GM18858 (cell line): Measurements from ENCODE around the gene HS3ST5.

Experiments
- ATAC-seq: cut with Tn5 transposase; IDR thresholded peaks from one replicate; pipeline ENCODE4 v1.9.1; 2021; ENCODE audit not compliant: unreplicated experiment

The HS3ST5 gene

DNA sequence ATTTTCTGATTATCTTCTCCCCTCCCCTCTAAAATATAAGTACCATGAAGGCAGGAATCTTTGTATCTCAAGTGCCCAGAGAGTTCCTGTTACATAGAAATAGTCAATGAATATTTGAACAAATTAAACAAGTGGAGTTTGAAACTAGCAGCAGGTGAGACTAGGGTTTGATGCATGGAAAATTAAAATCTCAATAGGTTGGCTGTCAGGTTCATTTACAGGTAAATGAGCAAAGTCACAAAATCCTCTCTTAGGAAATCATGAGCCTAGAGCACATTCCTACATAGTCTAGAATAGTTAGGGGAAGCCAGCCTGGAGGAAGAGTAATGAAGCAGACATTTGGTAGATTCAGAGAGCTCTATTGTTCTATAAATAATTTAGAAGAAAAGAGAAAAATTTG is 140.4 kb downstream of the HS3ST5 start:
- no peak for ATAC-seq

DNA sequence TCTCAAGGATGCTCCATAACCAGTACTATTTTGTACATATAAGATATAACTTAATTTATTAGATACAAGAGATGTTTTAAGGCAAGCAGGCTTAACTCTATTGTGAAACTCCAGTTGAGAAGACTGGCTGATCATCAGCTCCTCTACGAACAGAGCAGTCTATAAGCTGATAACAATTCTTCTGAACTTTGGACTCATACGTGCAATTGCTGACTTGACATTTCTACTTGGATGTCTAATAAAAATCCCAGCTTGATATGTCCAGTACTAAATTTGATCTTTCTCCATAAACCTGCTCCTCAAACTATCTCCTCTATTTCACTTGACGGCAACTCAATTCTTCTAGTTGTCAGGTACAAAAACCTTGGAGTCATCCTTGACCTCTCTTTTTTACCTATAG is 141.9 kb downstream of the HS3ST5 start:
- ATAC-seq: no peak

DNA sequence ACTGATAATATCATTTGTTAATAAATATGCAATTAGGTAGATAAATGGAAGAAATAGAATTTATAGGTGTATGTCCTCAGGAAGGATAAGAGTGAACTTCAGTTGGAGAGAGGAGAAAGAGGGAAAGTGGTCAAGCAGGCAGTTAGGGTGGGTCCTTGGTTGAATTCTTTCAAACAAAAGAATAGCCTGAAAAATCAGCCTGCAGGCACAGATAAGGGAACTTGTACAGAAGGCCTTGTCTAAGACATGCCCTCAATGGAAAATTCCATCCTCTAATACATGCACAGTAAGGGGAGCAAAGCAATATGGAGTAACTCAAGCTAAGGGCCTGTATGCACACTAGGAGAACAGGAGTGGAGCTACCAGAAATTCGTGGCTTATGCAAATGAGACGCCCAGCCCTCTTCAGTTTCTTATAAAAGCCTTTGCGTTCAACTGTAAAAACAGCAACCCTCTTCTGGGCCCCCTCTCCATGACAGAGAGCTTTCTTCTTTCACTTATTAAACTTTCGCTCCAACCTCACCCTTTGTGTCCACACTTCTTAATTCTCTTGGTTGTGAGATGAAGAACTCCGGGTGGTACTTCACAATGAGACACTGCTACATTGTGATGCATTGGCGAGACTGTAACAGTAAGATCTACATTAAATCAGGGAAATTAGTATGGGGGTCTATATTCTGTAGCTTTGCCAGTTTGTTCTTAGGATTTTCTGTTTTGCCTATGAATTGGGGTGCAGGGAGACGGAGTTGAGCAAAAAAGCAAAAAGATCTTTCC is 147.0 kb downstream of the HS3ST5 start:
- no peak for ATAC-seq

DNA sequence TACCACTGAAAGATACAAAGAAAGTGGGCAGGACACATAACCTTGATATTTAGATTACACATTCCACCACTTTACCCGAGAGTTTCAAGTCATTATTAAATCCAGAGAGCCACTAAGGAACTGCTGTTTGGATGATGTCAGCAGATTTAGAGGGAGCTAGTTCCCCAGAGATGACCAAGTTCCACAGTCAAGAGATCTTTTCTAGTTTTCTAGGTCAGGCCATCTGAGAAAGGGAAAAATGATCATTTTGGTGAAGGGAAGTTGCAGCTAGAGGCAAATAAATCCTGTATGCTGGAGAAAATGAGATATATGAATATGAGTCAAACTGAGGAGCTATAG is 147.8 kb downstream of the HS3ST5 start:
- ATAC-seq: no peak

DNA sequence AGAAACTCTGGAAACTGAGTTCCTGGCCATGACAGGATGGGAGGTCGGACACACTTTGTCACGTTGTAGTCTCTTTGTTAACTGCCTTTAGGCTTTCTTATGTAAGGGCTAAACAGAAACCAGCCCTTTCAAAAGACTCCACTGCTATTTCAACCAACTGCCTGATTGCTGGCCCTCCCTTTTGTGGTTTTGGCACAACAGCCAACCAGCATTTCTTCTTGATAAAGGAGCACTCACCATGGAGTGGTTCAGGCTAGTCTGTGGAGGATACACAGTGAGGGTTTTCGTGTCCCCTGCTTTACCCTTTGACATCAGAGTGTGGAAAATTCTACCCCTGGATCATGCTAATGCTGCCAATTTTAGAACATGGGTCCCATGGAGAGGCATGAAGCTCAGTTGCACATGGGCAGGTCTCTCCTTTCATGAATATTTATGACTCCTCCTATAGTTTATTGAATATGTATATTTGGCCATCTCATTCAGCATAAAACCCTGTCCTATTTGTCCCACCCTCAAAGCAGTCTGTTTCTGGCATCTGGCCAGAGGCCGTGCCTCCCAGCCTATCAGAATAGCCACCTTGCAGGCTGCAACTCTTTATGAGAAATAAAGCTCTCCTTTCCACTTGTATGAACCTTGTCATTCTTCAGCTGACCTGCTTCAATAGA is 148.3 kb downstream of the HS3ST5 start:
- no peak for ATAC-seq

DNA sequence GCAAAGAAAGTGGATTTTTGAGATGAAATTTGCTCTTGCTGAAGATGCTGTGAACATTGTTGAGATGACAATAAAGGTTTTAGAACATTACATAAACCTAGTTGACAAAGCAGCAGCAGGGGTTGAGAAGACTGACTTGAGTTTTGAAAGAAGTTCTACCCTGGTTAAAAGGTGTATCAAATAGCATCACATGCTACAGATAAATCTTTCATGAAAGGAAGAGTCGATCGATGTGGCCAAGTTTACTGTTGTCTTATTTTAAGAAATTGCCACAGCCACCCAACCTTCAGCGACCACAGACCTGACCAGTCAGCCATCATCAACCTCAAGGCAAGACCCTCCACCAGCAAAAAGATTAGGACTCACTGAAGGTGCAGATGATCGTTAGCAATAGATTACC is 155.3 kb downstream of the HS3ST5 start:
- ATAC-seq: no peak

DNA sequence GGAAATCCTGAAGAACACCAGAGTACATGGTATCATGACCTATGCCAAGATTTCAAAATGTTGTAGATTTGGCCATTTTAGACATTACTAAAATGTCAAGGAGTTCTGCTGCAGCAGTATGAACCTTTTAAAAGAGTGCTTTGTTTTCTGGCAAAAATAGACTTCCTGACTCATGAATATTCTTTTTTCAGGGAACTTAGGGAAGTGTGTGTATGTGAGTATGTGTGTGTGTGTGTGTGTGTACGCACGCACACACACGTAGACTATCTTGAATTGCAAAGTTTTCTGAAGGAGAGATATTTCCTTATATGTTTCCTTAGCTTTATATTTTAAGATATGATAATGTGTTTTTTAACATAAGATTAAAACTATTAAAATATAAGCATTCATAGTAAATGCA is 161.2 kb downstream of the HS3ST5 start:
- ATAC-seq: no peak

DNA sequence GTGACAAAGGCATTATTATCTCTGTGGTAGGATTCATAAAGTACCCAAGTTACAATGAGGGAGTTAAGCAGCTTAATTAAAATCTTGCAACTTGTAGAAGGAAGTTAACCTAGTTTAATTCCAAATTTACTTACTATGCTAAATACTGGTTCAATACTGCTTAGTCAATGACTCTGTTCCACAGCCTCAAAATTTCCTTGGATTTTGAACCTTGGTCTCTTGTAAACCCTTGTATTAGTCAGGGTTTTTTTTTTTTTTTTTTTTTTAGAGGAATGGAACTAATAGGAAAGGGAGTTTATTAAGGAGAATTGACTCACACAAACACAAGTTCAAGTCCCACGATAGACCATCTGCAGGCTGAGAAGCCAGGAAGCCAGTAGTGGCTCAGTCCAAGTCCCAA is 163.4 kb downstream of the HS3ST5 start:
- ATAC-seq: no peak

DNA sequence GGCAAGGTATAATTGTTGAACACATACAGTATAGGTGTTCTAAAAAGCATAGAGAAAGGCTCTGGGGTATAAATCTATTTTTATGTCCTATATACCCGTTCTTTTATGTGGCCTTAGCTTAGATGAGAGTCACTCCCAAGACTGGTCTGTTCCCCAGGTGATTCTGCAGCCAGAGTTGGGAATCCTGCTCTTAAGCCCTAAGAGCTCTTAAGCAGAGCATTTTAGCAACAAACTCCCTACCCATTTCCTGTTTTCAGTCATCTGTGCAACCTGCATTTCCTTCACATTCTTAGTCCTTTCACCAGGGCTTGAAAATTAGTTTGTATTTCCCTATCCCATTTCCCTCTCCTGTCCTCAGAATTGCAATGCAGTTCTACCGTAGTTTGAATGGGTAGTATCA is 166.1 kb downstream of the HS3ST5 start:
- ATAC-seq: no peak

DNA sequence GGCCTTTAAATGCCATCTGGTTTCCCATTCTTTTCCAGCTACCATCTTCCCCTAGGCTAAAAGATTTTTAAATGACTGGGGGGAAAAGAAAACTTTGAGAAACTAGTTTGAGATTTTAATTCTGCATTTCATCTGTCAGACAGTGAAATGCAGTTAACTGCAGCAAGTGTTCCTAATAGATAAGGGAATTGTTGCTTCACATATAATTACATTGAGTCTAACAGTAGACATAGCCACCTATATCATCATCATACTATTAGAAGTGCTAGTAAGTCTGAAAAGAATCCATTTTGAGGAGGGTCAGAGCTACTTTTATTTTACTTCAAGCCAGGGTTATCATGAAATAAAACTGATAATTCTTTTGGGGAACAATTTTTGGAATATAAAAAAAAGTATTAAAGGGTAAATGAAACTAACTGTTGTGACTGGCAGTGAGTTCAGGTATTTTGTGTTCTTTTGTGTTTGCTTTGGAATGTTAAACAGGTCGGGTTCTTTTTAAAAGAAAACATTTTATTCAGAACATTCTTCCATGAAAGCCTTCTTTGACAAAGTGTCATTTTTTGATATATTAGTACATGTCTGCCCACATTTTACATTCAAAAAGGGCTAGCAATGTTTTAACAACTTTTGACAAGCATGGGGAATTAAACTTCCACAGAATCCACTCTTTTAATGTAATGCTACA is 170.1 kb downstream of the HS3ST5 start:
- no peak for ATAC-seq

DNA sequence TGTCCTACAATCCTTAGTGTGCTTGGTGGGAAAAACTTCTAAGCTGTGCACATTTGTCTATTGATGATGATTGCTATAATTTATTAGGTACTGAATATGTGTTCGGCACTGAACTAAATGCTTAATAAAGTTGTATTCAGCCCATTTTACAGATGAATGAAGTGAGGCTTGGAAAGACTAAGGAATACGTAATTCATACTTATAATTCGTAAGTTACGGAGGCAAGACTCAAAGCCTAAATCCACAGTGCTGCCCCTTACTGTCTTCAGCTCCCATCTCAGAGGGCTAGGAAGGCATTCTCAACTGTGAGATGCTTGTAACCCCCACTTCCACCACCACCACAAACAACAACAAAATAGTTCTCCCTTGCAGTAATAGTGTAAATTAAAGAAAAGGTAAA is 171.3 kb downstream of the HS3ST5 start:
- ATAC-seq: no peak

DNA sequence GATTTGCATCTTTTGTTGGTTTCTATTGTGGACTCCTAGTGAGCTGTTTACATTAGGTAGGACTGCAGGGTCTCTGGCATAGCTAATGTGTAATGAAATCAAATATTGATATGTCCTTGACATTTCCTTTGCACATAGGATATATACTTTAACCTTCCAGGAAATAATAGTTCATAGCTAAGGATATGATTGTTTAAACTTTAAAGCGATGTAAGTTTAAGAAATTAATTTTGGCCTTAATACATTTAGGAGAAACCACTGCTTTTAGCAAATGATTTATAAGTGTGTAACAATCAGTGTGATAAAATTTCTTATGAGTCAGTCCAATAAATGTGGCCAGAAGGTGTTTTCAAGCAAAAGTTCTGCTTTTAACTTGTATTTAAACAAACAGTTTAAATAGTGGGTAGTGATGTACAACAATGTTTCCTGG is 171.8 kb downstream of the HS3ST5 start:
- no peak for ATAC-seq

DNA sequence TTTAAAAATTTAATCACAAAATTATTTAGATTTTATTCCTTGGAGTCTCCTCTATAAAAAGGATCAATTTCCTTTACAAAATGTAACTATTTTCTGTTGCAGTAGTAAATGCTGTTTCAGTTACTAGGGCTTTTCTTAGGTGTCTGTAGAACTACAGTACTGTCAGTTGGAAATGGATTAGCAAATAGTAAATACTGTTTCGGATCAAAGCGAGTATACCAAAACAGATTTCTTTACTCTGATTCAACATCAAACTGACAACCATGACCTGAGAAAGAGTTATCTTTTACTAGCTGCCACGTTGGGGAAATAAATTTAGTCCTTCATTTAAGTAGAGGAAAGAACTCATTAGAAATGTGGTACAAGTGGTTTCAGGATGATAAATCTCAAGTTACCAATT is 172.5 kb downstream of the HS3ST5 start:
- no peak for ATAC-seq

DNA sequence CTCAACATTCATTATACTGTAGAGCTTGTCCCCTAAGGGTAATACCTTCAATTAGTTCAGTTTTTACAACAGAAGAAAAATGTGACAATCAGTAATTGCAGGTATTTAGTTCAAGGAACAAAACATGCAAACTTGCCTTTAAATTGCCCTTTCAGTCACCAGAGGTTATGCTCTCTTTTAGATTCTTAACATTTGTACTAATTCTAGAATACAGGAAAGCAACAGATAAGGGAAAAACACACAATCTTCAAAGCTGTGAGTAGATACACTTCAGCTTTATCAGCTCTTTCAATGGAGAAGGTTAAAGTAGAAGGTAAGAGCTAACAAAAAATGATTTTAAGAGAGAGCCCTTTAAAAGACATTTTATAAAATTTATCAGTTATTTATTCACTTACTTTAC is 173.1 kb downstream of the HS3ST5 start:
- ATAC-seq: no peak

DNA sequence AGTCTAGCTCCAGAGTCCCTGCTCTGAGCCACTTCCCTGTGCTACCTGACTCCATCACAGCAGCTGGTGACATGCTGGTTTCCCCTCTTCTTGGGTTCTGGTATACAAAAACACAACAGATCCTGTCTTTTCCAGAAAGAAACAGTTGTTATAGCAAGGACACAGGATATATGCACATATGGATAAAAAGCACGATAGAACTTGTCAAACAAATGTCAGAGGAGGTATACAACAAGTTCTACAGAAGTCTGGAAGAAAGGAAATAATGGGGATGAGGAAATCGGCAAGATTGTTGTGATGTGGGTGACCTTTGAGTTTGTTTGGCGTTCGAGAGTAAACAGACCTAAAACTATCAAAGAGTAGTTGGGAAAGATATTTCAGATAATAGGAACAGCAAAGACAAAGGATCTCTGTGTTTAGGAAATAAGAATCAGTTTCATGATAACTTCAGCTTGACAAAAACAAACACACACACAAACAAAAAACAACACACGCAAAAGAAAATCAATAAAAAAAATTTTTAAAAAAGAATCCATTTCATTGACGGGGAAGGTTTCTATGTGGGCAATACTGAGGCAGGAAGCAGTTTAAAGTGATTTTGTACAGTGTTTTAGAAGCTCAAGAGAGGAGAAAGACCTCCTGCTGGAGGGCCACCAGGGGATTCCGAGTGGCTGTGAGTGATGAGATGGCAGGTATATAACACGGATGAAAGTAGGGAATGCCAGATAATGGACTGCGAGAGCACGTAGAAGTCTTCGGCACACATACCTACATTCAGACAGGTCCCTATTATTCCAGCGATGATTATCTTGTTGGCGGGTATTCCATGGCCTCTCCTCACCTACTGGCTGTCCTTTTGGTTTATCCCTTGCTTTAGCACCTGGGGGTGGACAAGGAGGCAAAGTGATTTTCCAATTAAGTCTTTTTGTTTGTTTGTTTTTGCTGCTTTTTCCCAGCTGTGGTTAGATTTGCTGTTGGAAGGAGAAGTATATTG is 174.9 kb downstream of the HS3ST5 start:
- no peak for ATAC-seq

DNA sequence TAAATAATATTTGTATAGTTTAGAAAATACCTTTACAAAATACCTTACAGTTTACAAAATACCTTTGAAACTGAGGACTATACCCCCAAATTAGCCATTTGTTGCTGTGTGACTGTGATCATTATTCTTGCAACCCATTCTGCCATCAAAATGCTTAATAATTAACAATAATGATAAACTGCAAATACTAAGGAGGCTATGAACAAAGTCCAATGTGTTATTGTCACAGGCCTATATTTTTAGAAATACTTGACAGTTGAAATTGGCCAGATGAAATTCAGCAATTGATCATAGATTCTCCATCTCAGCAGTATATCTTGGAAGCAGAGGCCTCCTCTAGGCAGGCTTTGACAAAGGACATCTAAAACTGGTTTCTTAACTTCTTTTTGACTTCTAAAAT is 178.6 kb downstream of the HS3ST5 start:
- no peak for ATAC-seq

DNA sequence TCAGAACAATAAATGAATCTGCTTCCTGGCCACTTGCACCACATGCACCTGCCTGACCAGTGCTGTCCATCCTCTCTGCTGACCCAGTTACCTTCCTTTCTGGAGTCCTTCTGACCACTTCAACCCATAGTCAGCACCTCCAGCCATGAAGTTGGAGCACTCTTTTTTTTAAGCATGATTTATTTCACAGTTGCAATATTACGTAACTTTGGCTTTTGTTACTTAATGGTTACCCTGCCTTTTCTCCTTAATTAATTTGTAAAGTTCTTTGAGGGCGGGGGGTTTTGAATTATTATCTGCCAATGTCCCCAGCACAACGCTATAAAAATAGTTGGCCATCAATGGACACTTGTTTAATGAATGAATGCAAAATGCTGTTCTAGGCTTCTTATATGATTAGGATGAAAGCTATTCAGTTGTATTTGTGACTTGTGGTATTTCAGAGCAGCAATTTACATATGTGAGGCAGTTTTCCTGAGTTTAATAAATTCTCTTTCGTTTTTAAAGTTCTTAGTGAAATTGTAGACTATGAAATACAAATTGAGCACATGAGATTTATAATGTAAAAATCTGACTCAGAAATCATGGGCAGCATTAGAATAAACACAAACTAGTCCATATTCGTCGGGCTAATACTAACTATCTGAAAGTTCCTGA is 180.0 kb downstream of the HS3ST5 start:
- ATAC-seq: no peak

DNA sequence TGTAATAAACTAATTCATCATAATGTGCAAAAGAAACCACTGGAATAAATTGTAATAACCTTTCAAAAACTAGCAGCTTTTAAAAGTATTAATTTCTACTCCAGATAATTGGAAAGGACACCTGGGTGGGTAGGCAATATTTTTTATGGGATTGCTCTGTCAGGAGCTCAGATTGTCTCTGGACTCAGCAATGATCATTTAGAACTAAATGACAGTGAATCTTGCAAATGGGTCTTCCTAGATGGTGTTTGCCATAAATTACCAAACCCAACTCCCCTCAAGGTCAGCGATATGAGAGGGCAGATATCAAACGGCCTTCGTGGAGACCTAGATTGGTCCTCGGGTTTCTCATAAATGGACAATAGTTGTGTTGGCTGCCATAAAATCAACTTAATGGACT is 181.9 kb downstream of the HS3ST5 start:
- ATAC-seq: no peak

DNA sequence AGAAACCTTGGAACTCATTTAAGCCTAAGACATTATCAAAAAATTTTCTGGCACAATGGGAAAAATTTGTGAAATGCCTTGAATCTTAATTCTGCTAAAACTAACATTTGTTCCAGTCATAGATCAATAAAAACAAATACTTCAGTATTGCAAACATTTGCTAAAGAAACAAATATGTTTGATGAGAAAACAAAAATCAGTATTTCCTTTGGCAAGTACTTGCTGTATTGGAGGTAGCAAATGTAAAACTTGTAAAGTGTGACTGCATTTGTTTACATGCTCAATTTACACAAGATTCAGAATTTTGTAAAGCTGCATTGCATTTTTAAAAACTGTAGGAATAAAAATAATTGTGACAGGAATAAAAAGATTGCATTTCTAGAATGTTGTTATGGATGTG is 183.1 kb downstream of the HS3ST5 start:
- ATAC-seq: no peak

DNA sequence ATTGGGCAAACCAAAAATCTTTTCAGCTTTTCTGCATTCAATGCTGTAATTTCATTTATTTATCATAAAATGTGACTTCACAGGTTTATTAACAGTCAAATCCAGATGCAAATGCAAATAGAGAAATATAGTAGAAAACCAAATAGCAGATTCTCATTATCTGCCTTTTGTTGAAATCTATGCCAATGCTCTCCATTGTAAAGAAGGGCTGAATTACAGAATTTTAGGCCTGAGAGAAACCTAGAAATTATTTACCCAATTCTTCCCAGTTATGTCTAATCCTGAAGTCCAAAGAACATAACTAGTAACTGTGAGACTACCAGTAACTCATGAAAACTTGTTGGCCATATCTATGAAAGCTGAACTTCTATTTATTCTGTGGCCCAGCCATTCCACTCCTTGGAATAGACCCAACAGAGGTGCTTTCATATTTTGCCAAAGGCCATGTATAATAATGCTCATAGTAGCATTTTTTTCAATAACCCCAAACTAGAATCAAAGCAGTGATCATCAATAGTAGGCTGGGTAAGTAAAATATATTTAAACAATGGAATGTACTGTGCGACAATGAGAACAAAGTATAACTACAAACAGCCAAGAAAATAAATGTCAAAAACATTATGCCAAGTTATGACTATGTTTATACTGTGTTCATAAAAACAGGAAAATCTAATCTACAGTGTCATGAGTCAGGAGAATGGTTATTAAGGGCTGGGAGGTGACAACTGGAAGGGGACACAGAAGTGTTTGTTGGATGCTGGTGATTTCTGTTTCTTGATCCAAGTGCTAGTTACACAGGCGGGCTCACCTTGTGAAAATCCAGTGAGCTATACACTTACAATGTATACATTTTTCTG is 183.8 kb downstream of the HS3ST5 start:
- ATAC-seq: no peak
